ENCODE measurements around the gene CDHR2. TPM values are rescaled to one million over a fixed set of nuclear protein-coding genes. Genes with fewer than 3 reads are reported as not detected.
A peak's percentile ranks its signal among the peaks of the same experiment; 100 is the strongest.

CDHR2 gene
- total RNA-seq, 4 donors from 2014 or later = under 0.01 to 0.35 (median 0.09) TPM; not detected in 1

DNA sequence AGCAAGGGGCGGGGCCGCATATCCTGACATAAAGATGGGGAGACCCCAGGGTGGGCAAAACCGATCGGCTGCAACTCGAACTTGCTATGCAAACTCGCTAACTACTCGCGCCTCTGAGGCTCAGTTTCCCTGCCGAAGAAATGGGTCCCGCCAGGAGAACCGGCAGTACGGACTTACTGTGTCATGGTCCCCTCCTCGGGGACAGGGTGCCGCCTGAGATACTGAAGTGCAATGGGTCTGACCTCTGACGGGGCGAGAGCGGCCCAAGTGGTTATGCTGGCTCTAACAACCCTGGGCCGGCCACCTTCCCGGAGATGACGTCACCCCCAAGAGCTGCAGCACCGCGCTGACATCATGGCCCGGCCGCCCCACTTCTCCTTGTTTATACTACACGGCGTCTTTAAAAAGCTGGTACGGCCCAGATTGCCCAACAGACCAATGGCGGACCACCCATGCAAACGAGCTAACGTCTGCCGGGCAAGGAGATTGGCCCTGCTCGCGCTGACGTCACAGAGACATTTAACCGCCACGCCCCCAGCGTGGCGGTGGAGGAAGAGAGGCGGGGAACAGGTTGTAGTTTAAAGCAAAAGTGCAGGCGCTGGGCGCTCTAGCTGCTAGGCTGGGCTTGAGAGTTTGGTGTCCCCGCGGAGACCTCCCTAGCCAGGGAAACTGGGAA lies 11.4 kb upstream of the CDHR2 start:
- Histone ChIP-seq H3K4me1 (peaks cover 4 to 20% of the 10 kb centered on the region in 2 donors), H3K4me3 (peak overlapping the region; percentile 71 to 87), H3K36me3 (no peaks in the 10 kb centered on the region), H3K27ac (peak overlapping the region; percentile 93 to 95), H3K9me3 (no peaks in the 10 kb centered on the region), H3K27me3 (no peaks in the 10 kb centered on the region)
- TF ChIP-seq, protein P1, sequence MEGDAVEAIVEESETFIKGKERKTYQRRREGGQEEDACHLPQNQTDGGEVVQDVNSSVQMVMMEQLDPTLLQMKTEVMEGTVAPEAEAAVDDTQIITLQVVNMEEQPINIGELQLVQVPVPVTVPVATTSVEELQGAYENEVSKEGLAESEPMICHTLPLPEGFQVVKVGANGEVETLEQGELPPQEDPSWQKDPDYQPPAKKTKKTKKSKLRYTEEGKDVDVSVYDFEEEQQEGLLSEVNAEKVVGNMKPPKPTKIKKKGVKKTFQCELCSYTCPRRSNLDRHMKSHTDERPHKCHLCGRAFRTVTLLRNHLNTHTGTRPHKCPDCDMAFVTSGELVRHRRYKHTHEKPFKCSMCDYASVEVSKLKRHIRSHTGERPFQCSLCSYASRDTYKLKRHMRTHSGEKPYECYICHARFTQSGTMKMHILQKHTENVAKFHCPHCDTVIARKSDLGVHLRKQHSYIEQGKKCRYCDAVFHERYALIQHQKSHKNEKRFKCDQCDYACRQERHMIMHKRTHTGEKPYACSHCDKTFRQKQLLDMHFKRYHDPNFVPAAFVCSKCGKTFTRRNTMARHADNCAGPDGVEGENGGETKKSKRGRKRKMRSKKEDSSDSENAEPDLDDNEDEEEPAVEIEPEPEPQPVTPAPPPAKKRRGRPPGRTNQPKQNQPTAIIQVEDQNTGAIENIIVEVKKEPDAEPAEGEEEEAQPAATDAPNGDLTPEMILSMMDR (IDR thresholded peaks at IDR 0.05) = peak in 1 of 4 experiments; percentile 23
- TF ChIP-seq POLR2A (IDR thresholded peaks at IDR 0.05) = peak; percentile 47 to 70
- peak; percentile 98 to 100 for DNase-seq
- intact Hi-C loops (cut with DNase I; ENCODE audit: low total_unique reads) = no loop called here

DNA sequence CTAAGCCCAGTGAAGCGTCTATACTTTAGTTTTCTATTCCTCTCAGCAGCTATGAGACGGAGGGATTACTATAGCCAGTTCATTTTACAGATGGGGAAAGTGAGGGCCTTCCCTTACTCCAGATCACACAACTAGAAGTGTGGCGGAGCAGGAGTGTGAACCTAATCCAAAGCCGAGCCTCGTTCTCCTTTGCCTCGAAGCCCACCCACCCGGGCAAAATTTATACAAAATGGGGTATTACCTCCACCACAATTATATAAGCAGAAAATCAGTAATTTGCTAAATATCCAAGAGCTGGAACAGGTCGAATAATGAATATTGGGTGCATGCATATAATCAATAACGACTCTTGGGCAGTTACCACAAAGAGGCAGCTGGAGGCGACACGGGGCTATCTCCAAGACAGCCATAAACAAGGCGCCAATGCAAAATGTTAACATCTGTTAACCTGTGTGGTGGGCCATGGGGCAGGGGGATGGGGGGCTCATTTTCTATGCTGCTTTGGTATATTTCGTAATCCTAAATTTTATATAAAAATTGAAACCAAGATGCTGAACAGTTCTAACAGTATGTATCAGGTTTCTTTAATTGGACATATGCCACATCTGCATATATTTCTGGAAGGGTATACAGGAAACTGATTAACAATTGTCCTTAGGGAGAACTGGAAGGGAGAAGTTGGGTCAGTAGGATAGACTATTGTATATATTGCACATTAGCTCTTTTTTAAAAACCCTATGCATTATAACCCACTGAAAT lies 10.7 kb upstream of the CDHR2 start:
- H3K4me1 ChIP-seq = peaks cover 4 to 18% of the 10 kb centered on the region in 2 donors
- no peaks in the 10 kb centered on the region for H3K9me3 ChIP-seq
- H3K4me3 ChIP-seq = peak overlapping the region; percentile 19 to 71
- peak overlapping the region; percentile 66 to 93 for H3K27ac ChIP-seq
- no peak for TF ChIP-seq POLR2A (IDR thresholded peaks at IDR 0.05)
- TF ChIP-seq, protein P1 (IDR thresholded peaks at IDR 0.05) = no peak
- intact Hi-C loops (cut with DNase I; ENCODE audit: low total_unique reads) = no loop called here
- DNase-seq = no peak
- no peaks in the 10 kb centered on the region for H3K36me3 ChIP-seq
- H3K27me3 ChIP-seq = no peaks in the 10 kb centered on the region

- Histone ChIP-seq H3K27me3 (no peaks in the 10 kb centered on the region), H3K4me3 (no peak overlapping the region), H3K36me3 (no peaks in the 10 kb centered on the region), H3K9me3 (no peaks in the 10 kb centered on the region), H3K27ac (no peak overlapping the region), H3K4me1 (peaks cover 4 to 14% of the 10 kb centered on the region in 2 donors)
- intact Hi-C loops (cut with DNase I; ENCODE audit: low total_unique reads) = no loop called here
- no peak for DNase-seq
- TF ChIP-seq POLR2A (IDR thresholded peaks at IDR 0.05) = no peak
- TF ChIP-seq, protein P1 (IDR thresholded peaks at IDR 0.05) = no peak
Observed at GRCh38 chr5:176538989-176539384, 10.2 kb upstream of the CDHR2 start.

GRCh38 chr5:176540476-176540899 lies 8.7 kb upstream of the CDHR2 start:
- intact Hi-C loops (cut with DNase I; ENCODE audit: low total_unique reads) = no loop called here
- Histone ChIP-seq H3K27ac (no peak overlapping the region), H3K4me1 (no peaks in the 10 kb centered on the region)

More at GRCh38 chr5:176540476-176540899, 8.7 kb upstream of the CDHR2 start:
- Histone ChIP-seq H3K36me3 (no peaks in the 10 kb centered on the region), H3K4me3 (no peak overlapping the region), H3K9me3 (no peaks in the 10 kb centered on the region), H3K27me3 (no peaks in the 10 kb centered on the region)
- TF ChIP-seq, protein P1 (IDR thresholded peaks at IDR 0.05) = no peak
- DNase-seq = no peak

Data from uterus (tissue), 4 donors.